CD14-positive monocyte (primary cell): ENCODE data around the gene CHMP2A. TPM values are rescaled to one million over a fixed set of nuclear protein-coding genes. Genes with fewer than 3 reads are reported as not detected.

Source experiments
- DNase-seq, 3 donors: peaks; one replicate each; pipeline ENCODE4 v3.0.0-alpha.2; 2011 to 2022
- H2AFZ ChIP-seq: 2 replicates; pipeline ENCODE4 v1.6.0; 2012; ENCODE audit warnings: mild to moderate bottlenecking, low read depth, low read length, inconsistent platforms; ENCODE audit not compliant: insufficient read depth, poor library complexity, severe bottlenecking
- H3K27ac ChIP-seq, 2 donors: 1 replicate in 1 of 2; 2 replicates in 1 of 2; pipeline ENCODE4 v1.5.1; 2012 to 2013; ENCODE audit warnings: low read length in 2 of 2, control low read depth in 1 of 2, inconsistent platforms in 1 of 2, low read depth in 1 of 2, mild to moderate bottlenecking in 1 of 2
- H3K27me3 ChIP-seq, 2 donors: one replicate each; pipeline versions ENCODE4 v1.6.0 to v1.6.1; 2011 to 2013; ENCODE audit warnings: low read length in 2 of 2; ENCODE audit not compliant: control insufficient read depth in 2 of 2, insufficient read depth in 2 of 2
- H3K36me3 ChIP-seq, 2 donors: replicated peaks in 1 of 2; 1 replicate in 1 of 2; 2 replicates in 1 of 2; pipeline versions ENCODE4 v1.5.1 to v1.6.1; 2012 to 2013; ENCODE audit warnings: low read length in 2 of 2, control low read depth in 1 of 2, inconsistent platforms in 1 of 2, mild to moderate bottlenecking in 1 of 2; ENCODE audit not compliant: insufficient read depth in 2 of 2, control insufficient read depth in 1 of 2
- H3K4me1 ChIP-seq, 2 donors: 1 replicate in 1 of 2; 2 replicates in 1 of 2; pipeline versions ENCODE4 v1.5.1 to v1.6.1; 2012 to 2013; ENCODE audit warnings: low read length in 2 of 2, control low read depth in 1 of 2, inconsistent platforms in 1 of 2, mild to moderate bottlenecking in 1 of 2, moderate library complexity in 1 of 2; ENCODE audit not compliant: insufficient read depth in 2 of 2, control insufficient read depth in 1 of 2
- H3K4me2 ChIP-seq: replicated peaks from 2 replicates; pipeline ENCODE3; 2012; ENCODE audit warnings: low read length, moderate library complexity, mild to moderate bottlenecking; ENCODE audit not compliant: poor library complexity, severe bottlenecking; ENCODE audit errors: extremely low read depth
- H3K4me3 ChIP-seq, 3 experiments: fragments of 200-600 bp in 1 of 3; sonication (generic) in 1 of 3; replicated peaks in 1 of 3; 1 replicate in 2 of 3; 2 replicates in 1 of 3; pipeline ENCODE4 v1.5.1; 2011 to 2013; ENCODE audit warnings: low read length in 3 of 3, mild to moderate bottlenecking in 3 of 3, control low read depth in 2 of 3, low read depth in 2 of 3, inconsistent platforms in 1 of 3, moderate library complexity in 1 of 3
- H3K79me2 ChIP-seq: 2 replicates; pipeline ENCODE4 v1.6.0; 2012; ENCODE audit warnings: mild to moderate bottlenecking, control low read depth, inconsistent platforms, low read length, moderate library complexity; ENCODE audit not compliant: insufficient read depth
- H3K9ac ChIP-seq: 2 replicates; pipeline ENCODE4 v1.6.0; 2017; ENCODE audit warnings: low read length, mild to moderate bottlenecking; ENCODE audit not compliant: insufficient read depth, poor library complexity, severe bottlenecking
- H3K9me3 ChIP-seq, 2 donors: replicated peaks in 1 of 2; 1 replicate in 1 of 2; 2 replicates in 1 of 2; pipeline versions ENCODE4 v1.5.1 to v1.6.1; 2012 to 2013; ENCODE audit warnings: low read length in 2 of 2, control low read depth in 1 of 2; ENCODE audit not compliant: control insufficient read depth in 1 of 2, insufficient read depth in 1 of 2
- H4K20me1 ChIP-seq: 2 replicates; pipeline ENCODE4 v1.6.0; 2012; ENCODE audit warnings: mild to moderate bottlenecking, low read length, control low read depth, moderate library complexity; ENCODE audit not compliant: insufficient read depth
- H3K27ac Mint-ChIP-seq, 7 donors: one replicate each; pipeline ENCODE4 v1.8.0; 2020; ENCODE audit warnings: mild to moderate bottlenecking in 7 of 7, mixed read lengths in 7 of 7, moderate library complexity in 6 of 7, inconsistent platforms in 2 of 7
- H3K27me3 Mint-ChIP-seq, 3 donors: one replicate each; pipeline ENCODE4 v1.8.0; 2021 to 2022; ENCODE audit warnings: low read depth in 3 of 3, mild to moderate bottlenecking in 3 of 3, mixed read lengths in 3 of 3, moderate library complexity in 3 of 3, inconsistent platforms in 1 of 3
- H3K36me3 Mint-ChIP-seq, 2 donors: one replicate each; pipeline ENCODE4 v1.8.0; 2020; ENCODE audit warnings: mixed read lengths in 2 of 2, inconsistent platforms in 1 of 2, mild to moderate bottlenecking in 1 of 2
- H3K4me1 Mint-ChIP-seq: one replicate; pipeline ENCODE4 v1.8.0; 2020; ENCODE audit warnings: mild to moderate bottlenecking, mixed read lengths
- H3K4me3 Mint-ChIP-seq, 2 donors: one replicate each; pipeline ENCODE4 v1.8.0; 2020; ENCODE audit warnings: mild to moderate bottlenecking in 2 of 2, mixed read lengths in 2 of 2, moderate library complexity in 1 of 2
- H3K9me3 Mint-ChIP-seq, 7 donors: one replicate each; pipeline ENCODE4 v1.8.0; 2020 to 2022; ENCODE audit warnings: mixed read lengths in 7 of 7, mild to moderate bottlenecking in 6 of 7, moderate library complexity in 6 of 7, inconsistent platforms in 2 of 7
- CTCF ChIP-seq: fragments of 200-600 bp; IDR thresholded peaks from one replicate; pipeline ENCODE4 v1.8.0; 2022; ENCODE audit warnings: antibody characterized with exemption, mild to moderate bottlenecking
- WGBS: methylation state at CpG from one replicate; pipeline ENCODE4 v1.1.5; 2013; ENCODE audit warnings: missing lambda C conversion rate; ENCODE audit not compliant: insufficient coverage; 5-methylcytosine and 5-hydroxymethylcytosine counted together
- intact Hi-C, 2 donors: fragments of 100-400 bp; cut with micrococcal nuclease; formaldehyde crosslinking; loops; one replicate each; pipeline versions ENCODE4 v1.15.0 to v1.15.1; 2023
- polyA plus RNA-seq, 3 donors: library from polyadenylated mRNA; depleted of rRNA in 1 of 3; unstranded in 2 of 3; stranded (reverse) in 1 of 3; fragments of 300-500 nt in 2 of 3; fragments of >200 nt in 1 of 3; fragmentation: Illumina TruSeq in 2 of 3; gene quantifications; 1 replicate in 2 of 3; 2 replicates in 1 of 3; pipeline ENCODE4 v1.2.3, GENCODE V29; 2012 to 2021

CHMP2A gene
- polyA plus RNA-seq, 3 donors: 228 to 323 (median 290) TPM

GRCh38 chr19:58535857-58536256, 19.0 kb downstream of the CHMP2A start:
- Mint-ChIP-seq H3K27ac (no peak overlapping the region), H3K9me3 (peaks cover 0 to 7% (median 2%) of the 10 kb centered on the region in 7 donors), H3K4me1 (peaks cover 18% of the 10 kb centered on the region), H3K4me3 (no peak overlapping the region), H3K27me3 (peaks cover 24 to 38% (median 26%) of the 10 kb centered on the region in 3 donors), H3K36me3 (no peaks in the 10 kb centered on the region)
- Histone ChIP-seq H4K20me1 (no peaks in the 10 kb centered on the region), H3K9me3 (no peaks in the 10 kb centered on the region), H3K27me3 (peaks cover 8 to 28% of the 10 kb centered on the region in 2 donors), H2AFZ (no peak overlapping the region), H3K36me3 (no peaks in the 10 kb centered on the region), H3K79me2 (no peaks in the 10 kb centered on the region), H3K4me2 (no peak overlapping the region), H3K4me3 (no peak overlapping the region), H3K4me1 (peaks cover 15 to 21% of the 10 kb centered on the region in 2 donors), H3K9ac (no peak overlapping the region), H3K27ac (no peak overlapping the region)
- DNase-seq: no peak
- WGBS: no CpG with 5 or more reads among the region's 3 CpGs
- intact Hi-C loops: no loop called here
- TF ChIP-seq CTCF: no peak

- Histone ChIP-seq H3K9me3 (no peaks in the 10 kb centered on the region), H3K79me2 (no peaks in the 10 kb centered on the region), H2AFZ (no peak overlapping the region), H3K9ac (no peak overlapping the region), H3K27ac (no peak overlapping the region), H3K36me3 (no peaks in the 10 kb centered on the region), H3K4me2 (no peak overlapping the region), H3K27me3 (peaks cover 0 to 3% of the 10 kb centered on the region in 2 donors), H3K4me1 (no peaks in the 10 kb centered on the region), H3K4me3 (no peak overlapping the region), H4K20me1 (no peaks in the 10 kb centered on the region)
- intact Hi-C loops: no loop called here
- no peak overlapping the region for H3K4me3 Mint-ChIP-seq
- peaks cover 2 to 8% (median 4%) of the 10 kb centered on the region in 3 donors for H3K27me3 Mint-ChIP-seq
- H3K4me1 Mint-ChIP-seq: no peaks in the 10 kb centered on the region
- no peak overlapping the region for H3K27ac Mint-ChIP-seq
- no peak for DNase-seq
- peaks cover 0 to 2% (median 0%) of the 10 kb centered on the region in 7 donors for H3K9me3 Mint-ChIP-seq
- WGBS: no CpG with 5 or more reads among the region's 10 CpGs
- no peaks in the 10 kb centered on the region for H3K36me3 Mint-ChIP-seq
- no peak for TF ChIP-seq CTCF
These were observed 23.7 kb downstream of the CHMP2A start for GRCh38 chr19:58531034-58531840.
